CD8-positive, alpha-beta memory T cell (primary cell): ENCODE data around the gene SLC27A2. TPM values are rescaled to one million over a fixed set of nuclear protein-coding genes. Genes with fewer than 3 reads are reported as not detected.

Source experiments
- CTCF ChIA-PET: fragments of 350-600 bp; sonication (Branson Sonifier 250); formaldehyde crosslinking; loops from one replicate; lab custom pipeline; 2021; ENCODE audit warnings: antibody characterized with exemption; lab: Charles Lee
- POLR2A ChIA-PET: fragments of 350-600 bp; sonication (Branson Sonifier 250); formaldehyde crosslinking; loops from one replicate; lab custom pipeline; 2021; ENCODE audit warnings: antibody characterized with exemption; lab: Charles Lee
- DNase-seq, 5 donors: peaks; one replicate each; pipeline versions ENCODE4 v3.0.0 to v3.0.0-alpha.2; 2020 to 2022; ENCODE audit warnings: mixed read lengths in 1 of 5
- H3K27ac ChIP-seq: one replicate; pipeline ENCODE4 v1.7.0; 2013; ENCODE audit warnings: low read depth, mild to moderate bottlenecking, low read length, moderate library complexity
- H3K27me3 ChIP-seq: 2 replicates; pipeline ENCODE4 v1.7.0; 2013; ENCODE audit warnings: low read length, mild to moderate bottlenecking; ENCODE audit not compliant: insufficient read depth, poor library complexity, severe bottlenecking
- H3K36me3 ChIP-seq: 2 replicates; pipeline ENCODE4 v1.7.0; 2013; ENCODE audit warnings: mild to moderate bottlenecking, low read length, moderate library complexity; ENCODE audit not compliant: insufficient read depth
- H3K4me1 ChIP-seq: 2 replicates; pipeline ENCODE4 v1.7.0; 2013; ENCODE audit warnings: mild to moderate bottlenecking, low read length, moderate library complexity; ENCODE audit not compliant: insufficient read depth
- H3K4me3 ChIP-seq: 2 replicates; pipeline ENCODE4 v1.7.0; 2013; ENCODE audit warnings: mild to moderate bottlenecking, low read length
- H3K9me3 ChIP-seq: 2 replicates; pipeline ENCODE4 v1.7.0; 2013; ENCODE audit warnings: mild to moderate bottlenecking, low read length
- H3K27ac Mint-ChIP-seq, 8 donors: one replicate each; pipeline ENCODE4 v1.8.0; 2020 to 2021; ENCODE audit warnings: mixed read lengths in 8 of 8, mild to moderate bottlenecking in 6 of 8, inconsistent platforms in 3 of 8, moderate library complexity in 3 of 8
- H3K27me3 Mint-ChIP-seq, 2 donors: one replicate each; pipeline ENCODE4 v1.8.0; 2020 to 2021; ENCODE audit warnings: mixed read lengths in 2 of 2, mild to moderate bottlenecking in 1 of 2, moderate library complexity in 1 of 2
- H3K36me3 Mint-ChIP-seq, 3 donors: one replicate each; pipeline ENCODE4 v1.8.0; 2020 to 2021; ENCODE audit warnings: mixed read lengths in 3 of 3, inconsistent platforms in 1 of 3, mild to moderate bottlenecking in 1 of 3
- H3K4me1 Mint-ChIP-seq, 3 donors: one replicate each; pipeline ENCODE4 v1.8.0; 2020 to 2021; ENCODE audit warnings: mixed read lengths in 3 of 3, inconsistent platforms in 1 of 3, mild to moderate bottlenecking in 1 of 3
- H3K4me3 Mint-ChIP-seq, 7 donors: one replicate each; pipeline ENCODE4 v1.8.0; 2020 to 2021; ENCODE audit warnings: mixed read lengths in 7 of 7, mild to moderate bottlenecking in 6 of 7, moderate library complexity in 4 of 7, inconsistent platforms in 2 of 7
- H3K9me3 Mint-ChIP-seq, 5 donors: one replicate each; pipeline ENCODE4 v1.8.0; 2020 to 2022; ENCODE audit warnings: mixed read lengths in 5 of 5, mild to moderate bottlenecking in 3 of 5, moderate library complexity in 2 of 5, inconsistent platforms in 1 of 5
- polyA plus RNA-seq: library from polyadenylated mRNA; unstranded; fragments of 300-500 nt; fragmentation: Illumina TruSeq; gene quantifications from one replicate; pipeline ENCODE4 v1.2.3, GENCODE V29; 2021
- total RNA-seq, 2 experiments: library from RNA; stranded (reverse); gene quantifications; one replicate each; pipeline ENCODE4 v1.2.3, GENCODE V29; 2021

The SLC27A2 gene
- total and polyA plus RNA-seq, 3 experiments from 2014 or later: 3.0 to 18.6 (median 16.6) TPM

DNA sequence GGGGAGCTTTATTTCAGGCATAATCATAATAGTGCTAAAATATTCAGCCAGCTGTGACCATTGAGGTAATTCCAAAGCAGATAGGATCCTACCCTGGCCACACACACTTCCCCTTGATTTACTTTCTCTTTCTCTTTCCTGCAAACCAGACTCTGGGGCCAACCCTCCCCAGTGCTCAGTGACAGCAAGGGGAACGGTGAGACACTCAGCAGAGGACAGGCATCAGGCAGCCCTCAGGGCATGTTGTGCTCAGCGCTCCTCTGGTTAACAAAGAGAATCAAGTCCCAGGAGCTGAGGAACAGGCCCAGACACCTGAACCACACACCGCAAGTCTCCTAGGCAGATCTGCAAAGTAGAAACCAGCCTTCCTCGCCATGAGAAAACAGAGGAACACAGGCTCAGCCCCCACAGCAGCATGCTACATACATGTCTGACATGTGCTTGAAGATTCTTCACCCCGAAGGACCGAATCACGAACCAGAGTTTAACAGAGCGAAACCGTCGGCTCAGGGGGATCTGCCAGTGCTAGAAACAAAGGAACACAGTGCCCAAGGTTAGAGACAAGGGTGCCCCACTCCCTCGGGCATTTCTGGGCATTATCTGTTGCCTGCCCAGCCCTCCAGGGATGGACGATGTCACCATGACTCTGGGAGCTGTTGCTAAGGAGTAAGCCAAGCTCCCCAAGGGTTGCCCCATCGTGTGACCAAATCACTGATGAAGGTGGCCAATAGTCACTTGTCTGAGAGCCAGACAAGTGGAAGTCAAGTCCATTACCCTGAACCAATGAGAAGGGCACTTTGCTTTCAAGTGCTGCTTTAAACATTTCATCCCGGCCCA, 66.0 kb downstream of the SLC27A2 start:
- POLR2A ChIA-PET: interaction anchor here (0.7 to 0.8 kb wide), 2 partner anchors 12 to 14 kb away, joined by 3 read pairs; no protein-coding TSS in a partner anchor
- H3K4me3 ChIP-seq: peak overlapping the region; percentile 17
- Mint-ChIP-seq H3K9me3 (no peaks in the 10 kb centered on the region), H3K36me3 (peaks cover 0 to 2% (median 0%) of the 10 kb centered on the region in 3 donors), H3K4me3 (peak overlapping the region; percentile 9 to 94 (median 86)), H3K27me3 (no peaks in the 10 kb centered on the region), H3K27ac (peak overlapping the region; percentile 80 to 99 (median 96)), H3K4me1 (peaks cover 23 to 30% (median 27%) of the 10 kb centered on the region in 3 donors)
- no peaks in the 10 kb centered on the region for H3K27me3 ChIP-seq
- CTCF ChIA-PET: interaction anchor here (0.9 to 2.1 kb wide), 4 partner anchors 10 to 68 kb away, joined by 3 to 7 read pairs (median 6); no protein-coding TSS in a partner anchor
- H3K36me3 ChIP-seq: no peaks in the 10 kb centered on the region
- H3K27ac ChIP-seq: no peak overlapping the region
- H3K9me3 ChIP-seq: no peaks in the 10 kb centered on the region
- peak in 4 of 5 donors; percentile 32 to 72 (median 48) for DNase-seq
- H3K4me1 ChIP-seq: peaks cover 16% of the 10 kb centered on the region

DNA sequence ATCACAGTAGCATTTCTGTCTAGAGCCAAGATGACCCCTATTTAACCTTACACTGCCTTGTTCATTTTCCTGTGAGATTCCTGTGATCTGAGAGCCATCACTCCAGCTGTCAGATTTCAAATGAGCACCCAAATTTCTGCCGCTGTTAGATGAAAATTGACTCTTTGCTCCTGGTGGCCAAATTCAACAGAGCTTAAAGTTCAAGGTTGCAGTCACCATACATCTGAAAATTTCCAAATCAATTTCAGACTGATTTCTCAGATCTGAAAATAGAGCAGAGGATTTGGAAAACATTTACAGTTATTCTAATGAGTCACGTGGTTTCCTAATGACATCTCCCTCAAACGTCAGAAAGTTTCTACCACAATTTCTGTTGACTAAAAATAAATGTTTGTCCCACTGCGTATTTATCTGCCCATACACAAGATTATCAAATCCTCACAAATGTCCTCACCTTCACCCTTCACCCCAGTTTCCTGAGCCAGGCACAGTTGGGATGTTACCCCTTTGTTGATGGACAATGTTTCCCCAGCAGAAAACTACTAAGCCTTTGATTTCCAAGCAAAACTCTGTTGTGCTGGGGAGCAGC, 67.1 kb downstream of the SLC27A2 start:
- Histone ChIP-seq H3K27me3 (no peaks in the 10 kb centered on the region), H3K4me3 (no peak overlapping the region), H3K4me1 (peaks cover 16% of the 10 kb centered on the region), H3K9me3 (no peaks in the 10 kb centered on the region), H3K27ac (no peak overlapping the region), H3K36me3 (no peaks in the 10 kb centered on the region)
- POLR2A ChIA-PET: no interaction called here
- peaks cover 23 to 30% (median 27%) of the 10 kb centered on the region in 3 donors for H3K4me1 Mint-ChIP-seq
- H3K27ac Mint-ChIP-seq: peak overlapping the region in 7 of 8 donors; percentile 79 to 98 (median 93)
- peaks cover 0 to 2% (median 0%) of the 10 kb centered on the region in 3 donors for H3K36me3 Mint-ChIP-seq
- no peaks in the 10 kb centered on the region for H3K27me3 Mint-ChIP-seq
- no peaks in the 10 kb centered on the region for H3K9me3 Mint-ChIP-seq
- CTCF ChIA-PET: interaction anchor here (0.9 to 2.1 kb wide), 4 partner anchors 9 to 67 kb away, joined by 3 to 7 read pairs (median 6); no protein-coding TSS in a partner anchor
- H3K4me3 Mint-ChIP-seq: peak overlapping the region in 4 of 7 donors; percentile 34 to 88 (median 66)
- DNase-seq: no peak

DNA sequence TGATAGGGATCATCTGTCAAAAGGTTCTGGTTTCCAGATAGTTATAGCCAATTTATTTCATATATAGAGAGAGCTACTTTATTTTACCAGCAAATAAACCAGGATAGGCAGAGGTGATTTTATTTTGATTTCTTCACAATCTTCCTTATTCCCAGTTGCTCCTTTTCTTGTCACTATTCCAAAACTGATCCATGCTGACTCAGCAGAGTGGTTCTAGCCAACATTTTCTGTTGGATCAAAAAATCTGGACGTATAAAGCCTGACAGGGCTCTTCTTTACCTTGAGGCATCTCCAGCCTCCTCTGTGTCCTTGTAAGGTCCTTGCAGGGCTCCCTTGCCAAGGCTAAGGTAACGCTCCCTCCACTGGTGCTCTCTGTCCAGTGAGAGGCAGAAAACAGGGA, 67.7 kb downstream of the SLC27A2 start:
- no peaks in the 10 kb centered on the region for H3K27me3 Mint-ChIP-seq
- no peak overlapping the region for H3K4me3 ChIP-seq
- POLR2A ChIA-PET: no interaction called here
- no peaks in the 10 kb centered on the region for H3K9me3 Mint-ChIP-seq
- DNase-seq: no peak
- peak overlapping the region in 1 of 8 donors; percentile 16 for H3K27ac Mint-ChIP-seq
- H3K36me3 ChIP-seq: no peaks in the 10 kb centered on the region
- peak overlapping the region in 1 of 7 donors; percentile 9 for H3K4me3 Mint-ChIP-seq
- peaks cover 16% of the 10 kb centered on the region for H3K4me1 ChIP-seq
- H3K27me3 ChIP-seq: no peaks in the 10 kb centered on the region
- H3K4me1 Mint-ChIP-seq: peaks cover 23 to 30% (median 27%) of the 10 kb centered on the region in 3 donors
- no peaks in the 10 kb centered on the region for H3K9me3 ChIP-seq
- H3K27ac ChIP-seq: no peak overlapping the region
- peaks cover 0 to 2% (median 0%) of the 10 kb centered on the region in 3 donors for H3K36me3 Mint-ChIP-seq
- CTCF ChIA-PET: interaction anchor here (1.8 kb wide), 1 partner anchor 10 kb away, joined by 6 read pairs; no protein-coding TSS in a partner anchor

DNA sequence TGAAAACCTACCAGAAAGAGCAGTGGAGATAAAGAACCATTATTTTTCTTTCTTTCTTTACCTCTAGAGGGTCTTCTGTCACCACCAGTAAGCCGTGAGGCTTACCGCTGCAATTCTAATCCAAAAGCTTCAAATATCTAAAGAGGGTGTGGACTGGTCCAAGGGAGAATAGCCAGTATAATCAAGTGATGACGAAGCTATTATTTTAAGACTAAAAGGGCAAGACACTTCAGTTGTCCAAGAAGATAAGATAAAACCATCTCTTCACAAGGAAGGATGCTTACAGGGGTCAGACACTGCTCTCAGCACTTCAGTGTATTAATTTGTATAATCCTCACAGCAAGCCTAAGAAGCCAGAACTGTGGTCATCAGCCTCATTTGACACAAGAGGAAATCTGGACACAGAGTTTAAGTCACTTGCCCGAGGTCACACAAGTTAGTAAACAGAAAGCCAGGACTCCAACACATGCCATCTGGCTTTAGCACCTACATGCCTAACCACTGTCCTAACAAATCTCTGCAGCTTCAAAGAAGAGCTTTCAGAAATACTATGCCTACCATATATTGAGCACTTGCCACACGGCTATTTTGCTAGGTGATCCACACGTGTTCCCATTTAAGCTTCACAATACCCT, 68.9 kb downstream of the SLC27A2 start:
- H3K4me3 ChIP-seq: no peak overlapping the region
- H3K27ac ChIP-seq: no peak overlapping the region
- Mint-ChIP-seq H3K9me3 (no peaks in the 10 kb centered on the region), H3K27ac (peak overlapping the region in 1 of 8 donors; percentile 30), H3K4me3 (no peak overlapping the region), H3K4me1 (peaks cover 23 to 30% (median 27%) of the 10 kb centered on the region in 3 donors), H3K36me3 (peaks cover 0 to 2% (median 0%) of the 10 kb centered on the region in 3 donors), H3K27me3 (no peaks in the 10 kb centered on the region)
- ChIA-PET CTCF (interaction anchor here (1.2 kb wide), 1 partner anchor 65 kb away, joined by 3 read pairs; no protein-coding TSS in a partner anchor), POLR2A (no interaction called here)
- no peaks in the 10 kb centered on the region for H3K36me3 ChIP-seq
- H3K27me3 ChIP-seq: no peaks in the 10 kb centered on the region
- no peaks in the 10 kb centered on the region for H3K9me3 ChIP-seq
- DNase-seq: no peak
- peaks cover 16% of the 10 kb centered on the region for H3K4me1 ChIP-seq

DNA sequence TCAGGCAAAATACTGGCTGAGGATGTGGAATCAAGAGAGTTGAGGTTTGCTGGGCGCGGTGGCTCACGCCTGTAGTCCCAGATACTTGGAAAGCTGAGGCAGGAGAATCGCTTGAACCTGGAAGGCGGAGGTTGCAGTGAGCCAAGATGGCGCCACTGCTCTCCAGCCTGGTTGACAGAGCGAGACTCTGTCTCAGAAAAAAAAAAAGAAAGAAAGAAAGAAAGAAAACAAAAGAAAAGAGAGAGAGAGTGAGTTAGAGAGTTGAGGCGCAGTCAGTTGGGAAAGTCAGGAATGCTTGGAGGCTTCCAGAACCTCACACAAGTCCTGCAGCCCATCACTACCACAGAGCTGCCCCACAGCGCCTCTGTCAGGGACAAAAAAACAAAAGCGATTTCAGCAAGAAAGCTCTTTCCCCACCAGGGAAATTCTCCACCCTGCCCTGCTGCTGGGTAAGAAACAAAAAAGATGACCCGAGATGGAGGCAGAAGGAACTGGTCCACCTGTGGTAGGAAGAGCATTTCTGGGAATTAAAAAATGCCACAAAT, 69.7 kb downstream of the SLC27A2 start:
- Histone ChIP-seq H3K36me3 (no peaks in the 10 kb centered on the region), H3K27me3 (no peaks in the 10 kb centered on the region), H3K4me3 (no peak overlapping the region), H3K4me1 (peaks cover 16% of the 10 kb centered on the region), H3K9me3 (no peaks in the 10 kb centered on the region), H3K27ac (no peak overlapping the region)
- no peaks in the 10 kb centered on the region for H3K27me3 Mint-ChIP-seq
- H3K27ac Mint-ChIP-seq: peak overlapping the region in 1 of 8 donors; percentile 33
- peaks cover 22 to 29% (median 26%) of the 10 kb centered on the region in 3 donors for H3K4me1 Mint-ChIP-seq
- H3K36me3 Mint-ChIP-seq: peaks cover 0 to 2% (median 0%) of the 10 kb centered on the region in 3 donors
- H3K9me3 Mint-ChIP-seq: no peaks in the 10 kb centered on the region
- no peak for DNase-seq
- H3K4me3 Mint-ChIP-seq: no peak overlapping the region
- ChIA-PET POLR2A (no interaction called here), CTCF (interaction anchor here (1.2 kb wide), 1 partner anchor 64 kb away, joined by 3 read pairs; no protein-coding TSS in a partner anchor)

DNA sequence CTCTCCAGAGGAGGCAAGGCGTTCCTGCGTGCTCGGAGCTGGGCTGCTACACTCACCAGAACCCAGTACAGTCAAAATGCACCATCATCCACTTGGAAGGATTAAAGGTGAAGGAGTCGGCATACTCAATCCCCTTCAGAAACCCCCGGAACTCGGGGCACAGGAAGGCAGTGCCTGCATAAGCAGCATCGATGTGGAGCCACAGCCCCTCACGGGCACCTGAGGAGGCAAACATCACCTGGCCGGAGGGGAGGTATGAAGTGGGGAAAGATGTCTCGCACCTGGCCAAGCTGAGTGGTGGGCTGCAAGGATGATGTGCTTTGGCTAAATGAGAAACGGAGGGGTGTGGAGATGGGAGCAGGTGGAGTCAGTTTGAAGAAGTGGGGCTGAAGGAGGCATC, 70.6 kb downstream of the SLC27A2 start:
- no peak for DNase-seq
- ChIA-PET POLR2A (no interaction called here), CTCF (no interaction called here)
- Histone ChIP-seq H3K27ac (no peak overlapping the region), H3K36me3 (no peaks in the 10 kb centered on the region), H3K4me3 (no peak overlapping the region), H3K9me3 (no peaks in the 10 kb centered on the region), H3K27me3 (no peaks in the 10 kb centered on the region), H3K4me1 (peaks cover 13% of the 10 kb centered on the region)
- Mint-ChIP-seq H3K36me3 (peaks cover 0 to 2% (median 0%) of the 10 kb centered on the region in 3 donors), H3K27me3 (no peaks in the 10 kb centered on the region), H3K4me1 (peaks cover 19 to 22% (median 19%) of the 10 kb centered on the region in 3 donors), H3K27ac (no peak overlapping the region), H3K4me3 (no peak overlapping the region), H3K9me3 (no peaks in the 10 kb centered on the region)

DNA sequence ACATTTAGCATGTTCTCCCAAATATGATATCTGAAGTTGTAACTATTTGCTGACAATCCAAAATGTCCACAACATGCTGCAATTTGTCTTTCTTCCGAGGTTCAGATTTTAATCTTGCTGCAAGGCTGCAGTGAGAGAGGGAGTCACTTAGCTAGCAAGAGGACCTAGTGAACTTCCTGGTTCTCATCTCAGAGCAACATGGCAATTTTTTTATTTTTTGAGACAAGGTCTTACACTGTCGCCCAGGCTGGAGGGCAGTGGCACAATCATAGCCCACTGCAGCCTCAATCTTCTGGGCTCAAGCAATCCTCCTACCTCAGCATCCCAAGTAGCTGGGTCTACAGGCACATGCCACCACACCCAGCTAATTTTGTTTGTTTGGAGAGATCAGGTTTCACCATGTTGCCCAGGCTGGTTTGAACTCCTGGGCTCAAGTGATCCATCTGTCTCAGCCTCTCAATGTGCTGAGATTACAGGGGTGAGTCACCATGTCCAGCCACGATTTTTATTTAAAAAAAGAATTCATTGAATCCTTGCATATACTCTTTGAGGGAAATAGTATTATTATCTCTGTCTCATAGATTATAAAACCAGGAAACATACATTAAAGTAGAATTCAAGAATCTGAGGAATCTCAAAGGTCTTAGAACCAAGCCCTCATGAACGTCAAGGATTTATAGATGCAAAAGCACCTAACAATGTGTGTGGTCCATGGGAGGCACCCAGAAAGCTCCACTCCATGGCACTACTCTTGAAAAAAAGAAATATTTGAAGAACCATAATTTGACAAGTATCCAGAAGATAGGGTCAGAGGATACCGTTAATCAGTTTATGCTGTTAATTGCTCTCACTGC, 74.4 kb downstream of the SLC27A2 start:
- H3K27ac ChIP-seq: no peak overlapping the region
- POLR2A ChIA-PET: no interaction called here
- Mint-ChIP-seq H3K9me3 (no peaks in the 10 kb centered on the region), H3K27ac (peak overlapping the region in 1 of 8 donors; percentile 60), H3K4me3 (no peak overlapping the region), H3K27me3 (no peaks in the 10 kb centered on the region), H3K36me3 (no peaks in the 10 kb centered on the region), H3K4me1 (peaks cover 20 to 24% (median 22%) of the 10 kb centered on the region in 3 donors)
- no peaks in the 10 kb centered on the region for H3K36me3 ChIP-seq
- H3K4me1 ChIP-seq: peaks cover 10% of the 10 kb centered on the region
- CTCF ChIA-PET: interaction anchor here (0.9 kb wide), 1 partner anchor 12 kb away, joined by 3 read pairs; no protein-coding TSS in a partner anchor
- H3K27me3 ChIP-seq: no peaks in the 10 kb centered on the region
- H3K4me3 ChIP-seq: no peak overlapping the region
- no peak for DNase-seq
- no peaks in the 10 kb centered on the region for H3K9me3 ChIP-seq
